HG02870 (cell line): ENCODE measurements around the gene COMT.
"Not testable (repeated sequence)": the region's sequence is repeated elsewhere in the genome, so short reads cannot be mapped to it uniquely, and the experiment has no call there.

Experiments used
- ATAC-seq: cut with Tn5 transposase; IDR thresholded peaks from one replicate; pipeline ENCODE4 v1.9.1; 2021; ENCODE audit warnings: mild to moderate bottlenecking, moderate library complexity; ENCODE audit not compliant: unreplicated experiment

Gene COMT

GRCh38 chr22:19941365-19942082 lies at the start of gene COMT, which contains the start of gene TXNRD2:
TSS of gene COMT (plus strand) at chr22:19941772. CDS start at chr22:19962527, 20,755 bp downstream.
TSS of gene TXNRD2 (minus strand) at chr22:19941818. CDS start at chr22:19941803, 15 bp downstream.
- no peak for ATAC-seq

GRCh38 chr22:19892257-19892879 lies 49.2 kb upstream of the COMT start:
- ATAC-seq = no peak

DNA sequence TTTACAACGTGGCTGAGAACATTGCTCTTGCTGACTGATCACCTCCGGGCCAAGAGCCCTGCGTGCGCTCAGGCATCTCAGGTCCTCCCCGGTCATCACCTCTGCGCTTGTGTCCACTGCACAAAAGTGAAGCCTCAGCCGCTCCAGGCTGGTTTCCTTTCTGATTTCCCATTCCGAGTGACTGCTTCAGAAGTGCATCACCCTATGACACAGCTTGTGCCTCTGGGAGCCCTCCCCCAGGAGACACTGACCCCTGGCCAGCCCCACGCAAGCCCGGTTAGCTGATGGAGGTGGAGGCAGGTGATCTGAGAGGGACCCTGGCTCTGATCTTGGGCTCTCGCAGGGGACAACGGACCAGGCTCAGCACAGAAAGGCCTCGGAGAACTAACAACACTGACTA lies 48.6 kb upstream of the COMT start:
- no peak for ATAC-seq

GRCh38 chr22:19893363-19893762 lies 48.2 kb upstream of the COMT start:
- ATAC-seq = no peak

GRCh38 chr22:19895160-19895849 lies 46.3 kb upstream of the COMT start:
- ATAC-seq = no peak

- ATAC-seq = no peak
Observed at GRCh38 chr22:19896665-19897355, 44.8 kb upstream of the COMT start.

DNA sequence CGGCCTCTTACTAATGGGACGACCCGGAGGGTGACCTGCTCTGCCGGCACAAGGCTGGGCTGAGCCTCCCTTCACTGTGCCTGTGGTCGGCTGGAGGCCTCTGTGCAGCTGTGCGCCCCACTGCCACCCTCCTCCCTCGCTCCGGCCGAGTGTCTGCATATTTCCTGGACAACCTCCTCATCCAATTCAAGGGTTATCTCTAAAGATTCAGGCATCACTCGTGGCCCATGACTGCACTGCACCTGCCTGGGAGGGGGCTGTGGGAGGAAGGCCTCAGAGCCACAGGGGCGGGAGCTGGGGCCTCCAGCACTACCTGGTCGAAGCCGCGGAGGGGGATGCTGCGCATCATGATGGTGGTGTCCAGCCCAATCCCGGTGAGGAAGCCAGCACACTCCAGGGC lies 43.8 kb upstream of the COMT start:
- no peak for ATAC-seq

DNA sequence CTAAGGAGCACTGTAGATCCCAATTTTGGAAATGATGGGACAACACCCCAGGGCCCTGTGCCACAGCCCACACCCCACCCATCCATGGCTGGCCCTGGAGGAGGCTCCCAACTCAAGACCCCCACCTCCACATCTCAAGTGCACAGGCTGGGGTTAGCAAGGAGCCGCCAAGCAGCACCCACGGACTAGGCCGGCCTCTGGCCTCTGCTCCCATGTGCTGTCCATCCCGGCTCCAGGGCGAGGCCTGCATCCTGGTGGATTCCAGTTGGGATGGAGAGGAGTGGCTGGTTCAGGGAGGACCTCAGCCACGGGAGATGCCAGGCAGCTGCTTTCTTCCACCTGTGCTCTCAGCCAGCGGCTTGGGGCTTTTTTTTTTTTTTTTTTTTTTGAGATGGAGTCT lies 43.4 kb upstream of the COMT start:
- no peak for ATAC-seq

GRCh38 chr22:19898831-19899567 lies 42.6 kb upstream of the COMT start:
- no peak for ATAC-seq

DNA sequence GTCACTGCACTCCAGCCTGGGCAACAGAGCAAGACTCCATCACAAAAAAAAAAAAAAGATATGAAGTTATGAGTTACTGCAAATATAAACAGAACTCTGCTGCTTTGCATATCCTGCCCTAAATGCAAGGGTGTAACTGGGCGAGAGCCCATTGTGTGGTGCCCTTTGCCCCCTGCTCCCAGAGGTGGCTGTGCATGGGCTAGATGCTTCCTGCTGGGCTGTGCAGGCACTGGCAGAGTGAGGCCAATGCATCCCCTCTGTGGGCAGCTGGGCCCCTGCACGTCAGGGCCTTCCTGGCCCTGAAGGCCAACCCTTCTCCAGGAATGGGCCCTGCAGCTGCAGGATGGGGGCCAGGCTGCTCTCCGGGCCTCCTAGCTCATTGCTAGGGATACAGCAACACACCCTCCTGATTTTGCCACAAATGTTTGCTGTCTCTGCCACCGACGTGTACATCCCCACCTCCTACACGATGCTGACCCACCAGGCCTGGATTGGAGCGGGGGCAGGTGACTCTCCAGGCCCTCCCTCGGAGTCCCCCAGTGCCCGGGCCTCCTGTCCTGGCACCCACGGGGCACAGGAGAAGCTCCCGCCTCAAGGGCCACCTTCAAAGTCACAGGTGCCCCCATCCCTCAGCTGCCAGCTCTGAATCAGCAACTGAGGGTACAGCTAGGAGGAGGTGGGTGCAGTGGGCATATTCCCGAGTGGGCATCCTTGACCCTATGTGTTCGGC lies 40.7 kb upstream of the COMT start:
- ATAC-seq = no peak

DNA sequence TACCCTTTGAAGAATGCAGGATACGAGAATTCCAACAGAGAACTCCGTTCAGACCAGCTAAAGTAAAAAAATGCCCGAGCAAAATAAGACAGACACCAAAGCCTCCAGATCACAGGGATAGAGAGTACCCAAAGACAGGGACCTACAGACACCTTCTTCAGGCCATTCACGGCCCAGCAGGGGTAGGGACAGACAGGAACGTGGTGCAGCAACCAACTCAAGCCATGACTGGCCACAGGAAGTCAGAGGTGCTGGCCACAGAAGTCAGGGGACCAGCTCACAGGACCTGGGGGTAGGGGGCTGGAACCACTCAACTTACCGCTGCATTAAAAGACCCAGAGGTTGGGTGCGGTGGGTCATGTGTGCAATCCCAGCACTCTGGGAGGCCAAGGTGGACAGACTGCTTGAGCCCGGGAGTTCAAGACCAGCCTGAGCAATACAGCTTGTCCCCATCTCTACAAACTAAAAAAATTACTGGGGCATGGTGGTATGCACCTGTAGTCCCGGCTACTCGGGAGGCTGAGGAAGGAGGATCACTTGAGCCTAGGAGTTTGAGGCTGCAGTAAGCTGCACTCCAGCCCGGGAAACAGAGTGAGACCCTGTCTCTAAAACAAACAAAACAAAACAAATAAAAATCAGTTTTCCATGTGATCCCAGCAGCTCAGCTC lies 39.9 kb upstream of the COMT start:
- ATAC-seq = no peak

- ATAC-seq = no peak
Observed at GRCh38 chr22:19902245-19902715, 39.3 kb upstream of the COMT start.

GRCh38 chr22:19903031-19903430 lies 38.5 kb upstream of the COMT start:
- ATAC-seq = no peak

DNA sequence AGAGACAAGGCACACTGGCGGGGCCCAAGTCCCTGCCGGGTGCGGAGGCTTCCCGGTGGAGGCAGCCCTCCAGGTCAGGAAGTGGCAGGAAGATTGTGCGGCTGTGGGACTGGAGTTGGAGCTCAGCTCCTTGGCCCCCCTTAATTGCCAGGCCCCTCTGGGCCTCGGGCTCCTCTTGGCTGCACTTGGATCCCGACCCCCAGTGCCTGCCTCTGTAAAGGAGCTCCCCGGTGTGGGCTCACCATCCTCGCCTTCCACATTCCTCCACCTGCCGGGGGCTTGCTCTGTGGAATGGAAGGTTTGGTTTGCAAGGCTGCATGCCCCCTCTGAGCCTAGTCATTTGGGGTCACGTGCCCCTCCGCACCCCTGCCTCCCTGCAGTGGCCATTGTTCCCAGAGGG lies 38.1 kb upstream of the COMT start:
- no peak for ATAC-seq

DNA sequence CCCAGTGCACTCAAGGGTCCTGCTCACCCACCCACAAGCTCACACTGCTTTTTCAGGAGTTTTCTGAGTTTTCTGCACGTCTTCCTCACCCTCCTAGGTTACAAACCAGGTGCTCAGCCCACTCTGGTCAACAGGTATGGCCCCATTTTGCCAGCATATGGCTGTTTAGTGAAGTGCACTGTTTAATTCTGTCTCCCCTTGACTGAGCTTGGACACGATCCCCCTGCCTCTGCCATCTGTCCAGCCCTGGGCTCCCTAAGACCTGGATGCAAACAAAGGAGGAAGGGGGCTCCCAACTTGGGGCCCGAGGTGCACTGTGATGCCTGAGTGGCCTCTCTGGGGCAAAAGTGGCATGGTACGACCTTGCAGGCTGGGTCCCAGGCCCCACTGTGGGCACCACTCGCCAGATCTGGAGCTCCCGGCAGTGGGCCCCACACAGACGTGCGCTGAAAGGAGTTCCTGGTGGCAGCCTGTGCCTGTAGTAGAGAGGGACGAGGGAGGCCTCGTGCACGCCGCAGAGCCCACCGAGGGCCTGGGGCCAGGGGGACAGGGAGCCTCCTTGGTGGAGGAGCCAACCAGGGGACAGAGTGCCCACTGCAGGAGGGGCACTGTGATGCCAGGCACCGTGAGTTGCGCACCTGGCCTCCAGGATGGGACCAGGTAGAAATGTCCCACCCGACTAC lies 37.3 kb upstream of the COMT start:
- no peak for ATAC-seq

GRCh38 chr22:19904935-19905334 lies 36.6 kb upstream of the COMT start:
- no peak for ATAC-seq

DNA sequence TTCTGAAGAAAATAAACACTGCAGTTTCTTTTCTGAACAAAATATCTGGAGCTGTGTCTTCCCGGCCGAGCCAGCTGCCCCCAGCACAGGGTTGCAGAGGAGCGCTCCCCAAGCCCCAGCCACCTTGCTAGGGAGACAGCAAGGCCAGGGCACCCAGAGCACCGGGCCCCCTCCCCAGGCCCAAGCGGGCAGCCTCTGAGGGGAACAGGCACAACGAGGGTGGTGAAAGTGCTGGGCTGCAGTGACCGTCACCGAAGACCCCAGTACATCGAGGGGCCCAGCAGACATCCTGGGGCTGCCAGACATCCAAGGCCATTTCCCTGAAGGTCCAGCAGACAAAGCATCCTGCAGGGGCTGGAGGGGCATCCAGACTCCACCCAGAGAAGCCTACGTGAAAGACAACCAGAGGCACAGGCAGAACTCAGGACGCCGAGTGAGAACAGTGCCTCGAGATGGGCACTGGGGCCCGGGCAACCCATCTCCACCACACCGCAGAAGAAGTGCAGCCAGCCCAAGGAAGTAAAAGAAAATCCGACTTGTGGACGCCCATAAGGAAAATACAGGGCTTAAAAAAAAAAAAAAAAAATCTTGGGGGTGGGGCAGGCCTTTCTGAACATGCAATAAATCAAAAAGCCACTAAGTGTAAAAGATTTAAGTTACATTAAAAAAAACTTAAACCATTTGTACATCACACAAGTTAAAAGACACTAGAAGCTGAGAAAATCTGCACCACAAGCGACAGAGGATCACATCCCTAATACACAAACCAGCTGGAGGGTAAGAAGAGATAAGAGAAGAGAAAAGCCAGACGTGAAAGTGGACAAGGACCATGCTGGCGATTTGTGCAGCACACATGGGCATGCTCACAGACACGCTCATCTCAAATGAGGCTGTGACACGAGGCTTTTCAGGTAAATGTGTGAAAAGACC lies 36.0 kb upstream of the COMT start:
- no peak for ATAC-seq

DNA sequence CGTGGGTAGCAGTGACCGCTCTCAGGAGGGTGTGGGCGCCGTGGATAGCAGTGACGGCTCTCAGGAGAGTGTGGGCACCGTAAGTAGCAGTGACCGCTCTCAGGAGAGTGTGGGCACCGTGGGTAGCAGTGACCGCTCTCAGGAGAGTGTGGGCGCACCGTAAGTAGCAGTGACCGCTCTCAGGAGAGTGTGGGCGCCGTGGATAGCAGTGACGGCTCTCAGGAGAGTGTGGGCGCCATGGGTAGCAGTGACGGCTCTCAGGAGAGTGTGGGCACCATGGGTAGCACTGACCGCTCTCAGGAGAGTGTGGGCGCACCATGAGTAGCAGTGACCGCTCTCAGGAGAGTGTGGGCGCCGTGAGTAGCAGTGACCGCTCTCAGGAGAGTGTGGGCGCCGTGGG lies 34.7 kb upstream of the COMT start:
- ATAC-seq = not testable (repeated sequence)
